ENCODE results near the gene SCARB1. TPM values are rescaled to one million over a fixed set of nuclear protein-coding genes. Genes with fewer than 3 reads are reported as not detected.
"Not testable (repeated sequence)": the region's sequence is repeated elsewhere in the genome, so short reads cannot be mapped to it uniquely, and the experiment has no call there.

Gene SCARB1
- 4.1 TPM in 2 replicates for total RNA-seq (2014; rRNA removed; shearing (Covaris generic))

- peak; percentile 88 for DNase-seq (ENCODE audit: low read depth)
Measured at GRCh38 chr12:124863416-124864325, at the start of gene SCARB1. SCARB1 (minus strand) TSS chr12:124863864; CDS start chr12:124863720, 144 bp downstream.

- not testable (repeated sequence) for DNase-seq (ENCODE audit: low read depth)
Measured at GRCh38 chr12:124912529-124913287, 49.0 kb upstream of the SCARB1 start.

- DNase-seq (ENCODE audit: low read depth): not testable (repeated sequence)
Measured at GRCh38 chr12:124911521-124911920, 47.9 kb upstream of the SCARB1 start.

- DNase-seq (ENCODE audit: low read depth): no peak
Measured at GRCh38 chr12:124910561-124911478, 47.2 kb upstream of the SCARB1 start.

GRCh38 chr12:124909831-124910560 lies 46.3 kb upstream of the SCARB1 start:
- DNase-seq (ENCODE audit: low read depth): no peak

DNA sequence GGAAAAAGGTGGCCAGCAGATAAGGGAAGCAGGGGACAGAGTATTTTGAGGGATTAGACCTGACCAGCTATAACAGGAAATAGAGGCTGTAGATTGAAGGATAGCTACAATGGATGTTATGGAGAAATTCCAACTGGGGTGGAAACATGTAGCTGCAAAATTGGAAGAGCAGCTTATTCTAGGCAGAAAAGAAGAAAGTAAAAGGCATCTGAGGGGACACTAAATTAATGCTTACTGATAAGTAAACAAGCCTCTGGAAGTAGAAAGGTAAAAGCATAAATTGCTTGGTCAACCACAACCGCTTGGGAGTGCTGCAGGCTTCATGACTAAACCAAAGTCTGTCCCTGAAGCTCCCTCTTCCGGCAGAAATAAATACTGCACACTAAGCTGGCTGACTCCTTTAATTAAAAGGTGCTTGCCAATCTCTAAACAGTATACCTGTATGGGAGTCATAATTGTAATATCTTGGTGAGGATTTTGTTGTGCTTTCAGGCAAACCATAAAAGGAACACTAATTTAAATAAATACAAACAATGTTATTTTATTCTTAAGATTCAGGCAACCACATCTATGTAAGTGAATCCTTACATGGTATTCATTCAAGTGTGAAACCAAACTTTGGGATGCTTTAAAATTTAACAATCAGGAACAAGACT lies 43.1 kb upstream of the SCARB1 start:
- DNase-seq (ENCODE audit: low read depth): peak; percentile 88

DNA sequence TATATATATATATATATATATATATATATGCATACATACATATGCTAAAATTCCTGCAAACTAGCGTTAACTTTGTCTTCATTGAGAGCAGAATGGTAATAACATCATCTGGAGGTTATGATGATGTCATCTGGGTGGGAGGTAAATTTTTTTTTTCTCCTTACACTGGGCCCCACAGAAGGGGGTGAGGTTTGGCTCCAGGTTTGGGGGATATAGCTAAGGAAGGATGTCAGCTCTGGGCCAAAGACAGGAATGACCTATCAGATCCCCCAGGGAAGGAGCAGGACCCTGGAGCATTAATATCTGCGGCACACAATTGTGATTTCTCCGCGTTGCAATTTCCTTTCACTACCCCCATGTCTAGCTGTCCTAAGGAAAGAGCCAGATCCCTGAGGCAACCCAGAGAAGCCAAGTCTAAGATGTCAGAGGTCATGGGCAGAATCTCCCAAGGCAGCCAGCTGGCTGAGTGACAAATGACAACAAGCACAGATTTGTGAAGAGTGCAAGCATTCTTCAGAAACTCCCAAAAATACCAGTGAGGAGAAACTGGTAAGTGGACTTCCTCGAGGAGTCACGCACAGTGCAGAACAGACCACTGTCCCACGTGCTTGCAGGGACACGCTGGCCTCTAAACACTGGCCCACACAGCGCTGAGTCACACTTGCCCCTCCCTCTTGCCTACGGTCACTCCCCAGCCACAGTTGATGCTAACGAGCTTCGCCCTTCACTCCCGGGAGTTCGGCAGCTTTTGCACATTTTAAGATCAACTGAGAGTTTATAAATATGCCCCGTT lies 40.8 kb upstream of the SCARB1 start:
- DNase-seq (ENCODE audit: low read depth): peak; percentile 92

DNA sequence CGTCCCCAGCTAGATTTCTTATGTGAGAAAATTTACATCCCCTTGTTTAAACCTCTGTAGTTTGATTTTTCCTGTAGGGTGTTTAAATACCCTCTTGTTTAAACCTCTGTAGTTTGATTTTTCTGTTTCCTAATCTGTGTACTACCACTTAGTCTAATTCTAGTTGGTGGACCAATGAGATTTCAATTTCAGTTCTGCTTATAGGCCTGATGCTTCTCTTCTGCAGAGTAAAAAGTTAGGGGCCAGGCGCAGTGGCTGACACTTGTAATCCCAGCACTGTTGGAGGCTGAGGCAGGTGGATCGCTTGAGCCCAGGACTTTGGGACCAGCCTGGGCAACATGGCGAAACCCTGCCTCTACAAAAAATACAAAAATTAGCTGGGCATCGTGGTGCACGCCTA lies 39.3 kb upstream of the SCARB1 start:
- no peak for DNase-seq (ENCODE audit: low read depth)

DNA sequence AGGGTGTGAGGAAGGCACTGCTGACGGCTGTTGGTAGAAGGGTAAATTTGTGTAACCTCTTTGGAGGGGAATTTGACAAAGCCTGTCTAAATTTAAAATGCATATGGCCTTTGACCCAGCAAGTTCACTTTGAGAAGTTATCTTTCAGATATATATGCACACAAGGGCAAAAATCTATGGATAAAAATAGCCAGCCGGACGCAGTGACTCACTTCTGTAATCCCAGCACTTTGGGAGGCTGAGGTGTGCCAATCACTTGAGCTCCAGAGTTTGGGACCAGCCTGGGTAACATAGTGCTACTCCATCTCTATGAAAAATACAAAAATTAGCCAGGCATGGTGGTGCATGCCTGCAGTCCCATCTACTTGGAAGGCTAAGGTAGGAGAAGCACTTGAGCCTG lies 37.3 kb upstream of the SCARB1 start:
- DNase-seq (ENCODE audit: low read depth): no peak

DNA sequence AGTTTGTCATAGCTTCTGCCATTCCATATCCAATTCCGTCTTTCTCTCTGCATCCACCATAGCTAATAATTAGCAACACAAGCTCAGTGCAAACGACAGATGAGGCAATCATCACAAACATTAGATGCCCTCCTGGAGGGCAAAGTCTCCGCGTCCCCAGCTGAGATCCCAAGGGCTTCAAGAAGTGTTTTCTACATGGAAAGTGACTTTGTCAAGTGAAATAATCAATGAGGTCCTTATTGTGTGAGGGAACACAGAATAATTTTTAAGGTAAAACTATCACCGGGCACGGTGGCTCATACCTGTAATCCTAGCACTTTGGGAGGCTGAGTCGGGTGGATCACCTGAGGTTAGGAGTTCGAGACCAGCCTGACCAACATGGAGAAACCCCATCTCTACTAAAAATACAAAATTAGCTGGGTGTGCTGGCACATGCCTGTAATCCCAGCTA lies 36.7 kb upstream of the SCARB1 start:
- not testable (repeated sequence) for DNase-seq (ENCODE audit: low read depth)

GRCh38 chr12:124898923-124899294 lies 35.2 kb upstream of the SCARB1 start:
- no peak for DNase-seq (ENCODE audit: low read depth)

GRCh38 chr12:124898200-124898922 lies 34.7 kb upstream of the SCARB1 start:
- DNase-seq (ENCODE audit: low read depth): peak; percentile 81

GRCh38 chr12:124896461-124896860 lies 32.8 kb upstream of the SCARB1 start:
- no peak for DNase-seq (ENCODE audit: low read depth)

DNA sequence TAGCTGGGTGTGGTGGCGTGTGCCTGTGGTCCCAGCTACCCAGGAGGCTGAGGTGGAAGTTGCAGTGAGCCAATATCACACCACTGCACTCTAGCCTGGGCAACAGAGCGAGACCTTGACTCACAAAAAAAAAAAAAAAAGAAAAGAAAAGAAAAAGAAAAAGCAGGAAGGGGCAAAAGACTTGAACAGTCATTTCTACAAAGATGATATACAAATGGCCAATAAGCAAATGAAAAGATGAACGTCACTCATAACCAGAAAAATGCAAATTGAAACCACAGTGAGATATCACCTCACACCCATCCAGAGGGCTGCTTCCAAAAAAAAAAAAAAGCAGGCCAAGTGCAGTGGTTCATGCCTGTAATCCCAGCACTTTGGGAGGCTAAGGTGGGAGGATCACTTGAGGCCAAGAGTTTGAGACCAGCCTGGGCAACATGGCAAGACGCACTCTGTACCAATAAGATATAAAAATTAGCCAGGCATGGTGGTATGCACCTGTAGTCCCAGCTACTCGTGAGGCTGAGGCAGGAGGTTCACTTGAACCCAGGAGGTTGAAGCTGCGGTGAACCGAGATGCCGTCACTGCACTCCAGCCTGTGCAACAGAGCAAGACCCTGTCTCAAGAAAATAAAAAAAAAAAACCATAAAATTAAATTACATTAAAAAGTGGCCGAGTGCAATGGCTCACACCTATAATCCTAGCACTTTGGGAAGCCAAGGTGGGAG lies 30.3 kb upstream of the SCARB1 start:
- DNase-seq (ENCODE audit: low read depth): no peak

DNA sequence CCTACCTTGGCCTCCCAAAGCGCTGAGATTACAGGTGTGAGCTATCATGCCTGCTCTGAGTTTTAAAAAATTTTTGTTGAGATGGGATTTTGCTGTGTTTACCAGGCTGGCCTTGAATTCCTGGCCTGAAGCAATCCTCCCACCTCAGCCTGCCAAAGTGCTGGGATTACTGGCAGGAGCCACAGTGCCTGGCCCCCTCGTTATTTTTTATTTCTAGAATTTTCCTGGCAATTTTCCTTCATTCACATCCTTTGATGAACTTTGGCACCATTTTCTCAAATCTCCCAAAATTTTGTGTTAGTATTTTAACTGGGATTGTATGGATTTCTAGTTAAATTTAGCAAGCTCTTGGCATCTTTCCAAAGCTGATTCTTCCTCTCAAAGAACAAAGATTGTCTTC lies 24.6 kb upstream of the SCARB1 start:
- DNase-seq (ENCODE audit: low read depth): no peak

DNA sequence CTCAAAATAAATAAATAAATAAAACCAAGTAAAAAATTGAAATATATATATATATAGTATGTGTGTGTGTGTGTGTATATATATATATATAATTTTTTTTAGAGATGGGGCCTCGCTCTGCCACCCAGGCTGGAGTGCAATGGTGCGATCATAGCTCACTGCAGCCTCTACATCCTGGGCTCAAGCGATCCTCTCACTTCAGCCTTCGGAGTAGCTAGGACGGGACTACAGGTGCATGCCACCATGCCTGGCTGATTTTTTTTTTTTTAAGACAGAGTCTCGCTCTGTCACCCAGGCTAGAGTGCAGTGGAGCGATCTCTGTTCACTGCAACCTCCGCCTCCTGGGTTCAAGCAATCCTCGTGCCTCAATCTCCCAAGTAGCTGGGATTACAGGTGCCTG lies 24.1 kb upstream of the SCARB1 start:
- not testable (repeated sequence) for DNase-seq (ENCODE audit: low read depth)

GRCh38 chr12:124884587-124885438 lies 21.1 kb upstream of the SCARB1 start:
- DNase-seq (ENCODE audit: low read depth): no peak
